Measurements from ENCODE around the gene ACSF2.

Gene ACSF2

DNA sequence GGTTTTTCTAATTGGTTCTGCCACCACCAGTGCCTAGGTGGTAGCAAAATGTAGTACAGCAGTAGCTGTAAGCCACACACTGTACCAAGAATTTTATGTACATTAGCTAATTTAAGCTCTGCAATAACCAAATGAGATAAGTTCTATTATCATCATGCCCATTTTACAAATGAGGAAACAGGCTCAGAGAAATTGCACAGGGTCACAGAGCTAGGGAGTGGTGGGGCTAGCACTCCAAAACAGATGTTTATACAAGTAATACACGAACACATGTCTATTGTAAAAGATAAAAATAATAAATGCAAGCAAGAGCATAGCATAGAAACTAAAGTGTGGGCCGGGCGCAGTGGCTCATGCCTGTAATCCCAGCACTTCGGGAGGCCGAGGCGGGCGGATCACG, 66.2 kb downstream of the ACSF2 start:
- FAIRE-seq (no peak), DNase-seq (ENCODE audit: insufficient read length, low spot score) (no peak)
- no peak for TF ChIP-seq POLR2A (IDR thresholded peaks at IDR 0.05; ENCODE audit: low read depth, low read length)

DNA sequence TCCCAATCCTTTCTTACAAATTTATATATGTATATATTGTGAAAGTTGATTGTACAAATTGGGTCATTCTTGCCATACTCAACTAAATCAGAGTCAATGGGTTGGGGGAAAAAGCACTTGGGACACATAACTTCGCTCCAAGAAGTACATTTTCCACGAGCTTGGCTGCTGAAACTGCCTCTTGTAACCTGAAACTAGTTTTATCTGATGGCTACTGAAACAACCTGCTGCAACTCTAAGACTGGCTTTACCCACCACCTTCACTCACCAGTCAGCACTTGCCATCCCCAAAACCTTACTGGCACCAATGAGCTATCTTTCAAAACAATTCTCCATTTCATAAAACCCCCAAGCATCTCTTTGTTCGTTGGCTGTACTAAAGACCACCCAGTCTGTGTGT, 67.7 kb downstream of the ACSF2 start:
- DNase-seq (ENCODE audit: insufficient read length, low spot score) (no peak), FAIRE-seq (no peak)
- TF ChIP-seq POLR2A (IDR thresholded peaks at IDR 0.05; ENCODE audit: low read depth, low read length), result no peak

DNA sequence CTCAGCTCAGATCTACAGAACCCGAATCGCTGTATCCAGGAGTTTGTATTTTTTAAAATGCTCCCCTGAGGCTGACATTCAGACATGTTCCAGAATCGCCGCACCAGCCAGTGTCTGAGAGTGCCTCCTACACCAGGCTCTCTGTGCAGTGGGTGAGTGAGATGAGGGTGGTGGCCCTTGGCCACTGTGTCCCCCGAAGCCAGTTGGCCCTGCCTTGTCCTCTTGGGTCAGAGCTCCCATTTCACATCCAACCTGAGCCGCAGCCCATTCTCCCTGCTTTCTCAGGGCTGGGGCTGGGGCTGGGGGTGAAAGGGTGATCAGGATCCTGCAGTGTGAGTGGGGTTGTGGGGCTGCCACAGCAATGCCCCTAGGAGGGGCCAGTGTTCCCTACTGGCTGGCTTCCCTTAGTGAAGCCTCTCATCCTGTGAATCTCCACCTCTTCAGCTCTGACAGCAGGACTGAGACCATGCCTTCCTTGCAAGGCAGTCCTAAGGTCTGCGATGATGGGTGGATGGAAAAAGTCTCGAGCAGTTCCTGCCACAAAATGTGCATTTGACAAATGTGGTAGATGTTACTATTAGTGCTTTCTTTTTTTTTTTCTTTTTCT, 69.3 kb downstream of the ACSF2 start:
- no peak for DNase-seq (ENCODE audit: insufficient read length, low spot score)
- no peak for FAIRE-seq
- TF ChIP-seq POLR2A (IDR thresholded peaks at IDR 0.05; ENCODE audit: low read depth, low read length), result no peak

DNA sequence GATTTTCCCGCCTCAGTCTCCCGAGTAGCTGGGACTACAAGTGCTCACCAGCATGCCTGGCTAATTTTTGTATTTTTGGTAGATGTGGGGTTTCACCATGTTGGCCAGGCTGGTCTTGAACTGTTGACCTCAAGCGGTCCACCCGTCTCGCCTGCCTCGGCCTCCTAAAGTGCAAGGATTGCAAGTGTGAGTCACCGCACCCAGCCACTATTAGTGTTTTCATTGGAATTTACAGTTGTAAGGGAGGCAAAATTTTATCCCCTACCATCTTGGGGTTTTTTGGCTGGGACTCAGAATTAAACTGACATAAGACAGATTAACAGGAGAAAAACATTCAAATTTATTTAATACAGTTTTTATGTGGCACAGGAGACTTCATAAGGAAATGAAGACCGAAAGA, 69.9 kb downstream of the ACSF2 start:
- FAIRE-seq, result peak; percentile 57

DNA sequence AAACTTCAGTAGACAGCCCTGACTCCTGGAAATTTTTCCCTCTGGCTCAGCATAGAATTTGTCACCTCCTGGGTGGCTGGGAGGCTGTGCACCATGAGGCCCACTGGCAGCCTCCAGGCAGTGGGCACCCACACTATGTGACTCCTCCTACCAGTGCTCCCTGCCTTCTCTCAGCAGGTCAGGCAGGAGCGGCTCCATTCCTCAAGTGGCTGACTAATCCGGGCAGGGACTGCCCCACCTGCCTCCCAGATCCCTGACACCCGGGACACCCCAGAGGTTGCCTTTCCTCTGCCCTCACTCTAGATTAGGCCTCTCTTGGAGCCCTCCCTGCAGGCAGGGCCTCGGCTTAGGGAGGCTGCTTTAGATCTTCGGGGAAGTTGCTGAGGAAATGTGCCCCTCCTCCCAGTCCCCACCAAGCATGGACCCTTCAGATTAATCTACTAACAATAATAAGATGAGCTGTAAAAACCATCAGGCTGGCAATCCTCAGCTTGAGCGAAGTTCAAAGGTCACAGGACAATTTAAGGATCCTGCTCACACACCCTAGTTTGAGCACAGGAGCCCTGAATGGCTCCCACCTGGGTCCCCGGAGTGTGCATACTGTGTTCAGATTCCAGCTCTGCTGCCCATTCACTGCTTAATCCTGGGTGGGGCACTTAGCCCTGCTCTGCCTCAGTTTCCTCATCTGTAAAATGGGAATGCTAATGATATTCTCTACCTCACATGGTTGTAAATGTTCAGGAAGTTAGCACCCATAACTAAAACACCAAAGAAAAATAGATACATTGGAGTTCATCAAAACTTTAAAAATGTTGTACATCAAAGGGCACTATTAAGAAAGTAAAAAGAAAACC, 72.2 kb downstream of the ACSF2 start:
- no peak for TF ChIP-seq POLR2A (IDR thresholded peaks at IDR 0.05; ENCODE audit: low read depth, low read length)
- peak; percentile 73 for DNase-seq (ENCODE audit: insufficient read length, low spot score)
- peak; percentile 87 for FAIRE-seq

More for the DNA sequence above, 69.9 kb downstream of the ACSF2 start:
- TF ChIP-seq POLR2A (IDR thresholded peaks at IDR 0.05; ENCODE audit: low read depth, low read length), result no peak
- DNase-seq (ENCODE audit: insufficient read length, low spot score), result peak; percentile 62

DNA sequence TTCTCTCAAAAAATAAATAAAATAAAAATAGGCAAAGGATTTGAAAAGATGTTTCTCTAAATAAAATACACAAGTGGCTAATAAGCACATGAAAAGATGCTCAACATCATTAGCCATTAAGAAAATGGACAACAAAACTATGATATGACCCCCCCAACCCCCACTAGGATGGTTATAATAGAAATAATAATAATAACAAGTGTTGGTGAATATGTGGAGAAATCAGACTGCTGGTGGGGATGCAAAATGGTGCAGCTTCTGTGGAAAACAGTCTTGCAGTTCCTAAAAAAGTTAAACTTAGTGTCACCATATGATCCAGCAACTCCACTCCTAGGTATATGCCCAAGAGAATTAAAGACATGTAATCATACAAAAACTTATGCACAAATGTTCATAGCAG, 73.3 kb downstream of the ACSF2 start:
- DNase-seq (ENCODE audit: insufficient read length, low spot score) (no peak), FAIRE-seq (no peak)
- no peak for TF ChIP-seq POLR2A (IDR thresholded peaks at IDR 0.05; ENCODE audit: low read depth, low read length)

DNA sequence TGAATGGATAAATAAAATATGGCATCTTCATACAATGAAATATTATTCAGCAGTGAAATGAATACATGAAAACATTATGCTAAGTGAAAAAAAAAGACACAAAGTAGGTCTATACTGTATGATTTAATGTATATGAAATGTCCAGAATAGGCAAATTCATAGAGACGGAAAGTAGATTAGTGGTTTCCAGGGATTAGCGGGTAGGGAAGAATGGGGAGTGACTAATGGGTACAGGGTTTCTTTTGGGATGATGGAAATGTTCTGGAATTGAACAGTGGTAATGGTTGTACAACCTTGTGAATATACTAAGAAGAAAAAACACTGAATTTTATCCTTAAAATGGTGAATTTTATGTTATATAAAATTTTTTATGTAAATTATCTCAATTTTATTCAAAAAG, 73.7 kb downstream of the ACSF2 start:
- no peak for DNase-seq (ENCODE audit: insufficient read length, low spot score)
- no peak for TF ChIP-seq POLR2A (IDR thresholded peaks at IDR 0.05; ENCODE audit: low read depth, low read length)
- FAIRE-seq, result no peak

DNA sequence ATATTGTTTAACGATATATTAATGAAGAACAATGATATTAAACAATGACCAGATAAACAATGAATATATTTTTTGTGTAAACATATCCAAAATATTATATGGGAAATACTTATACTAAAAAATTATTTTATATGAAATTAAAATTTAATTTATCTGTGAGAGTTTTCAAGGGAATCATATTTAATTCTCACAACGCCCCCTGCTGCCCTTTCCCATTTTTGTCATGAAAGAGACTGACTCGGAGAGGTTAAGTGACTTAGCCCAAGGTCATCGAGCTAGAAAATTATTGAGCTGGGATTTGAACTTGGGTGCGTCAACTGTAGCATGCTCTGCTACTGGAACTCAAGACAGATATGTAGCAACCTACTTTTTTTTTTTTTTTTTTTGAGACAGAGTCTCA, 75.0 kb downstream of the ACSF2 start:
- no peak for DNase-seq (ENCODE audit: insufficient read length, low spot score)
- no peak for FAIRE-seq
- TF ChIP-seq POLR2A (IDR thresholded peaks at IDR 0.05; ENCODE audit: low read depth, low read length), result no peak

DNA sequence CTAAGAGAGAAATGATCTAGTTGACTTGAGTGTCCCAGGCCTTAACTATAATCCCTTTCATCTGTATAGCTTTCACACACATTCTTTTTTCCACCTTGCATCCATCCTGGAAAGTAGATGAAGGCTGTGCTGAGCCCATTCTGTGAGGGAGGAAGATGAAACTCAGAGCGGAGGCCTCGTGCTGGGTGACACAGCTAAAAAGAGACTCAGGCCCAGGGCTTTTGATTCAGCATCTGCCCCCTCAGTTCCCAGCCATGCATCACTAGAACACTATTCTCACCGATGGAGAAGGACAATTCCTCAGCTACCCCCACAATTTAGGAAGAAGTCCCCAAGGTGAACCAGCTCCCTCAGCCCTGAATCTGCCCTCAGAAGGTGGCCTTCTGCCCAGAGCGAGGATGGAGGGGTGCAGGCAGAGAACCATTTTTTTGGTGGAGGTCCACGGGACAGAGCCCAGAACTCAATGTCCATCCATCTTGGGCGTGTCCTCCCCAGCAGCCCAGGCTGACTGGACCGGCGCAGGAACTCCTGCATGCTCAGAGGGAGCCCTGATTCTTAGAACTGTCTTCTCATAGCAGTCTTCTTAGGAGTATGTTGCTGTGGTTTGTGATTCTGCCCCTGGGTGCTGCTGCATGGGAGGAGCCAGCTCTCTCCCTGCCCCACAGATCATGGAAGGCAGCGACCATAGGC, 76.4 kb downstream of the ACSF2 start:
- FAIRE-seq (no peak), DNase-seq (ENCODE audit: insufficient read length, low spot score) (no peak)
- no peak for TF ChIP-seq POLR2A (IDR thresholded peaks at IDR 0.05; ENCODE audit: low read depth, low read length)

DNA sequence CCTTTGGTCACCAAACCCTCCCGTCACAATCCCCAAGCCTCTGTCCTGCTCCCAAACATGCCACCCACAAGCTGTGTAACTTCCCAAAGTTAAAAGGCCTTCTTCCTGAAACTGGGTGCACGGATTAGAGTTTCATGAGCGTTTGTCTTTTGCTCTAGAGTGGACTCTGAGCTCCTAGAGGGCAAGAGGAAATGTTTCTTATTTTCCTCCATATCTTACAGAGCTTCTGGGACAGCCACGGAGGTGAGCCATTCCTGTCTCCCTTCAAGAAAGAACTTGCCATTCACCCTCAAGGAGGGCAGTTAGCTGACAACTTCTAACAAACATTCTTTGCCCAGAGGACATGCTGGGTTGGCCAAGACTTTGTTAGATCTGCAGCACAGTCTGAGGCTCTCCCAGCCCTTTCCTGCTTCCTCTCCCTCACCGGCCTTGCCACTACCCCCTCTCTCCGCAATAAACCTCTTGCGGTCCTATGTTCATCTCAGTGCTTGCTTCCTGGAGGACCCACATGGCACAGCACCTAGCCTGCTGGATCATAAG, 79.6 kb downstream of the ACSF2 start:
- DNase-seq (ENCODE audit: insufficient read length, low spot score) (no peak), FAIRE-seq (no peak)
- no peak for TF ChIP-seq POLR2A (IDR thresholded peaks at IDR 0.05; ENCODE audit: low read depth, low read length)

DNA sequence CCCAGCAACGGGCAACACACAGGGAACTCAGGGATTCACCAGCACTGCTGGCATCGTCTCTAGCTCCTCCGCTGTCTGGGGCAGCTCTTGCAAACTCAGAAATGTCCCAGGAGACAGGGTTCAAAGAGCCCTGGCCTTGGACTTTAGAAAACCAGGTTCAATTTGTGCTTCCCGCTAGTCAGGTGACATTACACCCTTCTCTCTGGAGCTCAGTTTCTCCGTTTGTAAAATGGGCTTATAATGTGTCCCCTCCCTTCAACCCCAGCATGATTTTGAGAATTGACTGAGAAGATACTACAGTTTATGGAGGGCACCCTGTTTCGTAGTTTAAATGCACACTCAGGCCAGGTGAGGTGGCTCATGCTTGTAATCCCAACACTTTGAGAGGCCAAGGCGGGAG, 80.3 kb downstream of the ACSF2 start:
- DNase-seq (ENCODE audit: insufficient read length, low spot score) (no peak), FAIRE-seq (no peak)
- no peak for TF ChIP-seq POLR2A (IDR thresholded peaks at IDR 0.05; ENCODE audit: low read depth, low read length)

DNA sequence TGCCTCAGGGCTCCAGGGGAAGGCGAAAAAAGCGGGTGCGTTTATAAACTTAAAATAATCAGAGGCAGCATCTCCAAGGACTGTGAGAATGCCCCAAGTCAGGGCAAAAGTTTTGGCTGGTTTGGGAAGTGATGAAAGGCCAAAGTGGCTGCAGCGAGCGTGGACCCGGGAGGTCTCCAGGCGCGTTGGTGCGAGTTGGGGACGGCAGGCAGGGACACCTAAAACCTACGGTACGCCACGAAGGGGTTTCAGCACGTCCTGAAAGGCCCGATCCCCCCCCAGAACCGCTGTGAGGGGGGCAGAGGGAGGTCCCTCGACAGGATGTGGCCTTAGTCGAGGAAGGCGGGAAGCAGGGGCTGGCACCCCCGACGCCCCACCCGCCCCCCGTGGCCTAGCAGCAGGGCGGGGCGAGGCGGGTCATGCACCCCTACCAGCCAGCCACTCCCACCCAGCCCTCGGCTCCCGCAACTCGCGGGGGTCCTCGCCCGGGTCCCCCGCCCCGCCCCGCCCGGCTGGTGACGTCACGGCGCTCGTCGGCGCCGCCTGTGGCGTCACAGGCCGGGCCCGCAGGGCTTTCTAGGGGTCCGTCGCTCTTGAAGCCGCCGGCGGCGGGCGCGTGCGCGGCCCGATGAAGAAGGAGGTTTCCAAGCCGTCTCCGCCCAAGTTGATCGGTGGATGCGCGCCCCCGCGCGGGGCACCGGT, 82.0 kb downstream of the ACSF2 start, which contains the start of gene MYCBPAP:
TSS of gene MYCBPAP (plus strand) at position 569 of the 702 bp plus-strand sequence. CDS start 236 bp downstream, outside the sequence.
- FAIRE-seq (no peak), DNase-seq (ENCODE audit: insufficient read length, low spot score) (no peak)
- TF ChIP-seq POLR2A (IDR thresholded peaks at IDR 0.05; ENCODE audit: low read depth, low read length), result peak; percentile 48; the same call in 1 of the 2 replicates

DNA sequence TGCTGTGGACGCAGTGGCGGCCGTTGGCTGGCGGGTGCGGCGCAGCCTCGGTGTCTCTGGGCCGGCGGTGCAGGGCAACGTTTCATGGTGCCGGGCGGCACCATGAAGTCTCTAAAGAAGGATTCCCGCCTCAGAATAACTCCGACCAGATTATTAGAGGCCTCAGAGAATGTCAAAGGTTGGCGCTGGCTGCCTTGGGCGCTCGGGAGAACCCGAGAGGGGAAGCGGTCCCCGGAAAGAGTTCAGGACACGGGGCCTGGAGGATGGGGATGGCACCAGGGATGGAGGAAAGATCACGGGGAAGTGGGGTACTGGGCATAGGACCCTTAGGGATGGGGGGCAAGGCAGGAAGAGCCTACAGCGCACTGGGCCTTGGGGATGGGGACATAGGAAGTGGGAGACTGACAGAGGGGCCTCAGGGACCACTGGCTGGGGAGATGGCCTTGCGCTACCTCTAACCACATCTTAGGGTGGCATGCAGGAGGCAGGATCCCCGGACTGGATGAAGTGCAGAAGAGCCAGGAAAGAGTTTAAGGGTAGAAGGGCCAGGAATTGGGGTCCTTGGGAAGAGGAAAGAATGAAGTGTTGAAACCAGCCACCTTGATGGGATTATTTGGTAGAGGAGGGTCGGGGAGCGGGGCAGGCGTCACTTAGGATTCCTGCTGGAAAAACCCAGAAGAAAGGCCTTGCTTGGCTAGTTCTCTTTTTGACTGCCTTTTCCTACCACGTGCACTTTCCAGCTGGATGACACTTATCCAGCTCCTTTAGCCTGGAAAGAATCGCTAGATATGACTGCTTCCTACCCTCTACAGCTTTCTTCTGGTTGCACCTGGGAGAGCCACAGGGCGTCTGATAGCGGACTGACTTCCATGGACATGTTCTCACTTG, 82.8 kb downstream of the ACSF2 start:
- TF ChIP-seq POLR2A (IDR thresholded peaks at IDR 0.05; ENCODE audit: low read depth, low read length), result no peak
- no peak for DNase-seq (ENCODE audit: insufficient read length, low spot score)
- no peak for FAIRE-seq

All from H54 (cell line).